Stimulated activated CD8-positive, alpha-beta memory T cell treated with anti-CD3 and anti-CD28 coated beads, Interleukin-4, amount 100 ng/mL, for 24 hours (primary cell): ENCODE data around the gene ZNF496.
"Not testable (repeated sequence)": the region's sequence is repeated elsewhere in the genome, so short reads cannot be mapped to it uniquely, and the experiment has no call there.

ENCODE experiments used
- DNase-seq: peaks from one replicate; pipeline ENCODE4 v3.0.0-alpha.2; 2020; ENCODE audit warnings: low read depth

The ZNF496 gene

GRCh38 chr1:247331525-247332214 is at the start of gene ZNF496:
TSS of gene ZNF496 (minus strand) at chr1:247331867. CDS start at chr1:247329578, 2,289 bp downstream.
- DNase-seq, result peak; percentile 31

- no peak for DNase-seq
These were observed 46.8 kb upstream of the ZNF496 start for GRCh38 chr1:247378334-247379073.

- not testable (repeated sequence) for DNase-seq
These were observed 46.0 kb upstream of the ZNF496 start for GRCh38 chr1:247377656-247378055.

- no peak for DNase-seq
These were observed 45.0 kb upstream of the ZNF496 start for GRCh38 chr1:247376659-247377058.

- no peak for DNase-seq
These were observed 44.1 kb upstream of the ZNF496 start for GRCh38 chr1:247375747-247376146.

GRCh38 chr1:247374651-247375334 is 43.1 kb upstream of the ZNF496 start:
- not testable (repeated sequence) for DNase-seq

- peak; percentile 52 for DNase-seq
These were observed 42.1 kb upstream of the ZNF496 start for GRCh38 chr1:247373721-247374141.

GRCh38 chr1:247371801-247372259 is 40.2 kb upstream of the ZNF496 start:
- DNase-seq, result no peak

- DNase-seq, result no peak
These were observed 39.4 kb upstream of the ZNF496 start for GRCh38 chr1:247370786-247371732.

- no peak for DNase-seq
These were observed 37.0 kb upstream of the ZNF496 start for GRCh38 chr1:247368490-247369145.

GRCh38 chr1:247367786-247368422 is 36.2 kb upstream of the ZNF496 start:
- no peak for DNase-seq

GRCh38 chr1:247366926-247367645 is 35.4 kb upstream of the ZNF496 start:
- DNase-seq, result no peak

GRCh38 chr1:247366345-247366744 is 34.7 kb upstream of the ZNF496 start:
- not testable (repeated sequence) for DNase-seq

GRCh38 chr1:247365023-247365422 is 33.4 kb upstream of the ZNF496 start:
- no peak for DNase-seq

- DNase-seq, result not testable (repeated sequence)
These were observed 31.3 kb upstream of the ZNF496 start for GRCh38 chr1:247363000-247363399.

- DNase-seq, result no peak
These were observed 30.5 kb upstream of the ZNF496 start for GRCh38 chr1:247362153-247362552.

GRCh38 chr1:247360991-247361731 is 29.5 kb upstream of the ZNF496 start:
- no peak for DNase-seq

GRCh38 chr1:247360116-247360898 is 28.6 kb upstream of the ZNF496 start:
- DNase-seq, result no peak
